CD4-positive, alpha-beta T cell treated with Interleukin-12 subunit alpha and Interleukin-12 subunit beta, for 1 hour (primary cell): Measurements from ENCODE around the gene ANKLE1.
"Not testable (repeated sequence)": the region's sequence is repeated elsewhere in the genome, so short reads cannot be mapped to it uniquely, and the experiment has no call there.

ENCODE experiments used
- DNase-seq: peaks from one replicate; pipeline ENCODE4 v3.0.0-alpha.2; 2020

The ANKLE1 gene

DNA sequence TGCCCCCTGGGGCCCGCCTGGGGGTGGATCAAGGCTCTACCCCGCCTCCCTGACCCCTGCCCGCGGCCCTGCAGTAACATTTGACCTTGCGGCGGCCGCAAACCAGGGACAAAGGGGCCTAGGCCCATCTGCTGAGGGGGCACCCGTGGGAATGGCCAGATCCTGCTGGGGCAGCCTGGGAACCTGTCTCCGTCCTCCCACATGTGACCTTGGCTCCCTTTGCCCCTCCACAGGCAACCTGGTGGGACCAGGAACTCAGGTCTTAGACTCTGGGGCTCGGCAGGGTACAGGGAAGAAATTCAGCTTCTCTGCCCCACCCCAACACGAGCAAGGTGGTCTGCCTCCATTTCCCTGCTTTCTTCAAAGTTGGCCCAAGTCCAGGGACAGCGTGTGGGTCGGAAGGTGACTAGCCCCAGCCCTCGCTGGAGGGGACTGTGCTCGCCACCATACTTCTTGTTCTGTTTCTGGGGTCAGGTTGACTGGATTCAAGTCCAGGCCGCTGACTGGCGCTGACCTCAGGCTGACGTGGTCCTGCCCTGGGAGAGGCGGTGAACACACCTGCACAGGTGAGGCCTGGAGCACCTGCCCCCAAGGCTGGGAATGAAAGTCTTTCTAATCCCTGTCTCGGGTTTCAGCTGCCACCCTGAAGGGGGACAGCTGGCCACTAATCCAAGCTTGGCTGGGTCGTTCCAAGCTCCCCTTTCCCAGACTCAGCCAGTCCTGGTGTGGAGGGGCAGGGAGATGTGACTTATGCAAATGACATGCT is 33.5 kb upstream of the ANKLE1 start:
- no peak for DNase-seq

DNA sequence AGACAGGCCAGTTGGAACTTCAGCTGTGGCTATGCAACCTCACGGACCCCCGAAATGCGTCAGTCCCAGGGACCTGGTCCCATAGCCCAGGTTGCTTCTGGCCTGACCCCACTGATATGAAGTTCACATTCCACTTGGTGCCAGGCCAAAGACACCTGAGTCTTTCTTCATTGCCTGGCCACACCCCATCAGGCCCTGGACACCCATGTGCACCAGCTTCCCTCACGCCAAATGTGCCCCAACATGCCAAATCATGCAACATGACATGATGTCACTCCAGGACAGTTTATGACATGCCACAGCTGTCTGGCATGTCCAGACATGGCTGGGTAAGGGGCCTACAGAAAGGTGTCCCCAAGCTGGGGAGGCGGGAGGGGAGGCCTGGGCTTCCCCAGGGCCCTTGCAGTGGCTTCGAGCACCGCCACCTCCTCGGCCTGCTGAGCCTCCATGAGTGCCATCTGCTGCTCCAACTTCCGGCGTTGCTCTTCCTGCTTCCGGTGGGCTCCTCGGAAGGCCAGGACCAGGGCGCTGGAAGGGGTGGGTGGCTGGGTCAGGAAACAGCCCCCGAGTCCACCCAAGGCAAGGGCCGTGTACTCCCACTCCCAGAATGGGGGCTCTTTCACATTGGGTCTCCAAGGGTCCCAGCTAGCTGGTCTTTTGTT is 31.7 kb upstream of the ANKLE1 start:
- no peak for DNase-seq

DNA sequence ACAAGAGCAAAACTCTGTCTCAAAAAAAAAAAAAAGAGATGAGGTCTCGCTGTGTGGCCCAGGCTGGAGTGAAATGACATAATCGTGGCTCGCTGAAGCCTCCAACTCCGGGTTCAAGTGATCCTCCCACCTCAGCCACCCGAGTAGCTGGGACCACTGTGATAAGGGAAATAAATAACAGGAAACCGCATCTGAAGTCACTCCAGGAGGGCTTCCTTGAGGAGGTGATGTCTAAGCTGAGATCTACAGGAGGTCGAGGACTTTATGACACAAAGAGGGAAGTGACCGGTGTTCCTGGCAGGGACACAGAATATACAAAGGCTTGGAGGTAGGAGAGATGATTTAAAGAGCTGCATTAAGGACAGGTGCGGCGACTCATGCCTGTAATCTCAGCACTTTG is 27.1 kb upstream of the ANKLE1 start:
- DNase-seq = no peak

DNA sequence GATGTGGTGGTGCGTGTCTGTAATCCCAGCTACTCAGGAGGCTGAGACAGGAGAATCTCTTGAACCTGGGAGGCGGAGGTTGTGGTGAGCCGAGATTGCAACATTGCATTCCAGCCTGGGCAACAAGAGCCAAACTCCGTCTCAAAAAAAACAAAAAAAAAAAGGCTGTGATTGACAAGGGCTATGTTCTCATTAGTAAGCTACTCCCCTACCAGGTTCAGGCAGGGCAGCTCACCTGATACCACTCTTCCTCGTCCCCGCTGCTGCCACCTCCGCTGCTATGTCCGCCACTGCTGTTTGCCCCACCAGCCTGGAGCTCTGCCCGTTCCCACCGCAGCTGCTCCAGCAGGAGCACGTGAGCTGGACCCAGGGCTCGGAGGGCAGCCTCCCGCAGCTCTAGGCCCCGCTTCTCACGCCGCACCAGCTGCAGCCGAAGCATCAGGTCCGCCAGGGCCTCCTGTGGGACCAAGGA is 26.5 kb upstream of the ANKLE1 start:
- no peak for DNase-seq

DNA sequence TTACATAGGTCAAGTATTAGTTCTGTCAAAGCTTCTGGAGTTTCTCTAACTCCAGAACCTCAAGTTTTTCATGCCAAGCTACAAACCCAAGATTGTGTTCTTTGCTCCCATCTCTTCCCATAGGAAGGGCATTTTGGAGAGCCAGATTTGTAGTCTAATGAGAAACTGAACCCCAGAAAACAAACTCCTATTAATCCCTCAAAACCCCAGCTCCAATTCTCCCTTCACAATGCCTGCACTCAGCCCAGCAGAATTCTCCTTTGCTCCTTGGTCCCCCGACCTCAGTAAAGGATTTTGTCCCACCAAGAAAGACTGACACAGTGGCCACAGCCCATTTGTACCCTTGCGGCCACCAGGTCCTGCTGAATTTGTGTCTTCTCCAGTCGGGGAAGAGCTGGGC is 25.6 kb upstream of the ANKLE1 start:
- DNase-seq = no peak

DNA sequence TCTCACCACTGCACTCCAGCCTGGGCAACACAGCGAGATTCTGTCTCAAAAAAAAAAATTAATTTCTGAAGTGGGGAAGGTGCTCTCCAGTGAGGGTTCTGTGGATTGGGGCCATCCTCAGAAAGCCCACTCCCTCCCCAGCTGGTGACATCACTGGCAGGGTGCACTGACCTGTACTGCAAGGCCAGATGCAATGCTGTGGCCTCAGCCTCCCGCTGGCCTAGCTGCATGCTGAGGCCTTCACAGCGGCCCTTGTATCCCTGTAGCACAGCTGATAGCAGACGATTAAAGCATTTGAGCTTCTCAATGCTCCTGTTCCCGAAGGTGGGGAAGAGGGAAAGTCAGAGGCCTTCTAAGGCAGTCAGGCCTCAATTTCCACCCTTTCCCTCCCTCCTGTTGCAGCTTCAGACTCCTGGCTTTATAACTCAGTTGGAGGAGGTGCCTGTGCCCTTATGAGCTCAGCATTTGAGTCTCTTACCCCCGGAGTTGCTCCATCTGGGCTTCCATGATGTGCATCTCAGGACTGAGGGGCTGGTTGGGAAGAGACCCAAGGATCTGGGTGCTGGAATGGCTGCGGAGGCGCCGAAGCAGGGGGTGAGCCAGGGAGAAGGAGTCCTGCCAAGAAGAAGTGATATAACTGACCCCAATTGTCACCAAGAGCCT is 22.5 kb upstream of the ANKLE1 start:
- no peak for DNase-seq

DNA sequence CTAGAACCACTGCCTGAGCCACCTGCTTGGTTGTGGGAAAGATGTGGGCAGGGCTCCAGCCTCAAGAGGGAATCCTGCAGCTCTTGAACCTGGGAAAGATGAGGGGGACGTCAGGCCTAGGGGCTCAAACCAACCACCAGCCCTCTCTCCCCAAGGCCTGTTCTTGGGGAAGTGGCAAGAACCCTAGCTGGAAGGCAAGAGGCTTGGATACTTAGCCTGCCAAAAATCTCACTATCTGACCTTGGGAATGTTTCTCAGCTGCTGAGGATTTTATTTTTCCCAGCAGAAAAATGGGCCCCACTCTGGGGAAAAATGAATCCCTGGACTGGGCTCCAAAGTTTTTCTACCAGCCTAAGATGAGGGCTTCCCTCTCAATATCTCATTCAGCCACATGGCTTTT is 21.8 kb upstream of the ANKLE1 start:
- DNase-seq = no peak

DNA sequence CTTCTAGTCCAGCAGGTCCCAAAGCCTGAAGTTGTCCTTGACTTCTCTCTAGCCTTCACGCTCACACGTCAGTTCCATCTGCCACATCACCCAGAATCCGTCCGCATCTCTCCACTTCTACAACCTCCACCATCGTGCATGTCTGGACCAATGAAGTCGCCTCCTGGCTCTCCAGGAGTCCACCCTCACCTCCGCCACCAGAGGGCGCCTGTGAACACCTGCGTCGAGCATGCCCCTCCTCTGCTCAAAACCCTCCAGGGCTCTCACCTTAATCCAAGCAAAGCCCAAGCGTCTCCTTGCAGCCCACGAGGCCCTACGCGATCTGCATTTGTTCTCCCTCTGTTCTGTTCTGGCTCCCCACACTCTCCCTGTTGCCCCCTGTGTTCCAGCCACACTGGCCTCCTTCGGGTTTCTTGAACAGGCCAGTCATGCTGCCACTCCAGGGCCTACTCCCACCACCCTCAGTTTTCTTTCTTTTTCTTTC is 20.8 kb upstream of the ANKLE1 start:
- peak; percentile 91 for DNase-seq

DNA sequence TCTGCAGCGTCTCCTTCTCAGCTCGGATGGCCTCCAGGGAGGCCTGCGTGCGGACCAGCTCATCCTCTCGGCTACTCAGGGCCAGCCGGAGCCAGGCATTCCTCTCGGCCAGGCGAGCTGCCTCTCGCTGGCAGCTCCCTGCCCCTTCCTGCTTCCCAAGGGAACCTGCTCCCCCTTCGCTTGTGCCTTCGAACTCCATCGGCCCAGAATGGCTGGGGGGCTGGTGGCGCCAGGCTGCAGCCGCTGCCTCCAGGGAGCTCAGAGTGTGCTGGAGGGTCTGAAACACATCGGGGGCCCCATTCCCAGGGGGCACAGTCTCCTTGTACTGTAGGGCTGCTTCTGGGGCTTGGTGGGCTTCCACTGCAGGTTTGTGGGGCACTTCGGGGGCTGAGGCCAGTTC is 19.1 kb upstream of the ANKLE1 start:
- DNase-seq = no peak

DNA sequence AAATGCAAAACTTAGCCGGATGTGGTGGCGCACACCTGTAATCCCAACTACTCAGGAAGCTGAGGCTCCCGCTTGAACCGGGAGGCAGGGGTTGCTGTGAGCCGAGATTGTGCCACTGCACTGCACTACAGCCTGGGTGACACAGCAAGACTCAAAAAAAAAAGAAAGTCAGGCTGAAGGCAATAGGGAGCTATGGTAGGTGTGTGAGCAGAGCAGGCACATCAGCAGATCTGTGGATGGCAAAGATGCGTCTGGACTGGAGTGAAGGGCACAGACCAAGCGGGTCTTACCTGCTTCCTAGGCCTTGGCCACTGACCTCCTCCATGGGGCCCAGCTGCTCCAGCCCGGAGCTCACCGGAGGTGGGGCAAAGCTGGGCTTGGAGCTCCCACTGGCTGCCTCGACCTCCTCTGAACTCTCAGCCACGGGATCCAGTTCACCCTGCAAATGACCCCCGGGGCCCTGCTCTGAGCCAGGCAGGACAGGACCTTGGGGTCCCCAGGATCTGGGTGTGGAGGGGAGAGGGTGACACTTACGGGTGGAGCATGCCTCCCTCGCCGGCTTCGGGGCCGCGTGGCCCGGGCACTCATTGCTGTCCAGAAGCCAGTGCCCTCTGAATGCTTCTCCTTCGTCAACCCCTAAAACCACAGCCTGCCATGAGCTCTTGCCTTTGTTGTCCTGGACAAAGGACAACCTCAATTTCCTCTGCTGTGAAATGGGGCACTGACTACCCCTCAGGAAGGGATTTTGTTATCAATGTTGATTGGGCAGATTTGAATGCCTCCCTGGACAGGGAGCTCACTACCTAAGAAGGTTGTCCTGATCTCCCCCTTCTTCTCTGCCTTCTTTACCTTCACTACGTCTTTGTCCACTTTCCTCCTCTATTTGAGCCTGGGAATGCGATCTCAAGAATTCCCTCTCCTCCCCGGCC is 17.7 kb upstream of the ANKLE1 start:
- no peak for DNase-seq

DNA sequence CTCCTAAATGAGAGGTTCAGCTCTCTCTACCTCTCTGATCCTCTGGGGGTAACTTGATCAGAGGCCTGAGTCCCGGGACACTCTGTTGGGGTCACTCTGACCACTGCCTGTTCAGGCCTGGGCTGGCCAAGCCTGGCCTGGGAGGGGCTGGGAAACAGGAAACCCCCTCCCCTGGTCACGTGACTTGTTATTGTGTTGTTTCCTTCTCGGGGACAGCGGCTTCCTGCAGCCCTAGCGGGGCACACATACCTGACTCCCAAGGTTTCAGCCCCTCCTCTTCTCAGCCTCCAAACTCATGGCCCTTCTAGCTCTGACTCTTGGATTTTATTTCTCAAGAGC is 17.1 kb upstream of the ANKLE1 start, which contains the start of gene USHBP1:
Gene USHBP1, minus strand, starts transcription at position 105 of the 339 bp plus-strand sequence. CDS start 446 bp downstream, outside the sequence.
- no peak for DNase-seq

DNA sequence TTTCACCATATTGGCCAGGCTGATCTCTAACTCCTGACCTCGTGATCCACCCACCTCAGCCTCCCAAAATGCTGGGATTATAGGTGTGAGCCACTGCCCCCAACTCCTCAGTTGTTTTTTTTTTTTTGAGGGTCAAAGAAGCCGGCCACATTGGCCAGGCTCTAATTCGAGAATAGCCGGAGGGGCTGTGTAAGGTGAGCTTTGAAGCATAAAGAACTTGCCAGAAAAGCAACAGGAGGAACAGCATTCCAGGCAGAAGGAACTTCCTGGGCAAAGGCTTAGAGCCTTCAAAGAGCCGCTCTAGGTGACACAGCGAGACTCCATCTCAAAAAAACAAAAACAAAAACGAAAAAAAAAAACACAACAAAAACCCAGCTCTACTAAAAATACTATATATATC is 15.7 kb upstream of the ANKLE1 start:
- no peak for DNase-seq

DNA sequence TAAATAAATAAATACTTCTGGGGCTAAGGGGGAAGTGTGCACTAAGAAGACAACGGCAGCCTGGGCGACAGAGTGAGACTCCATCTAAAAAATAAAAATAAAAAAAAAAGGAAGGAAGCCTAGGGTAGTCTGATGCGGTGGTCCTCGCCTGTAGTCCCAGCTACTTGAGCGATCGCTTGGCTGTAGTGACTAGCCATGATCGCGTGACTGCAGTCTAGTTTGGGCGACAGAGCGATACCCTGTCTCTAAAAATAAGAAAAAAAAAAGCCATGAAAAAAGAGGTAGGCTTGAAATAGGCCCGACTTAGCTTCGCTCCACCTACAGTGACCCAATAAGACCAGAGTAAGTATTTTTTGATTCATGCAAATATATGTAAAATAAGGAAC is 15.1 kb upstream of the ANKLE1 start:
- DNase-seq = no peak

DNA sequence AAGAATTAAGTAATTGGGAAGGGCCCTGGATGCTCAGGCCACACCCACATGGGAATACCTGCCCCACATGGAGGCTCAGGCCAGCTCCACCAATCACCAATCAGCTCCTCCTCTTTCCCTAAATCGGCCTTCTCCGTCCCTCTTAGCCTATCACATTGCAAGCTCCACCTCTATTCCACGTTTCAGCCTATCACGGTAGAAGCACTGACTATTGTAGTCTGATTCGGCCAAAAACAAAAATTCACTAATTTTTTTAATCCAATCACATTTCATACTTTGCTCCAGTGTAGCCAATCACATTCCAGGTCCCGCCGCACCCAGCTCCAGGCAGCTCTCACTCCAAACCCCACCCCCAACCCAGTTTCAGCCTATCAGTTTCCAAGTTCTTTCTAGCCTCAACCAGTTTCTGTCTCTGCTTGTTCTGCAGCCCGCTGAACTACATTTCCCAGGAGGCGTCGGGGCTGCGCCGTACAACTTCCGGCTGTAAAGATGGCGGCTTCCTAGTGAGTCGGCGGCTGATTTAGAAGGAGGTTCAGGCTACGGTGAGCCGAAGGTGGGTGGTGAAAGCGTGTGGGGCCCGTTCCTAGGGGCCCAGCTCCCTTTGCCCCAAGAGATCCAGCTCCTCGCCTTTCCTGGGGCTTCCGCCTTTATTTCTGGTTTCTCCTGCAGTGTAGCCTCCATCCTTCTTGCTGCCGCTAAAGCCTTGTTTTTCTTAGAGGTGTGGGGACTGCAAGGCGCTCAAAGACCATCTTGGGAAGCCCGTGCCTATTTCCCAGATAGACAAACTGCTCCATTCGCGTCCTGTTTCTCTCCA is 14.5 kb upstream of the ANKLE1 start, which contains the start of gene BABAM1:
Gene BABAM1, plus strand, starts transcription at position 469 of the 814 bp plus-strand sequence. CDS start 1,364 bp downstream, outside the sequence.
- peak; percentile 98 for DNase-seq

DNA sequence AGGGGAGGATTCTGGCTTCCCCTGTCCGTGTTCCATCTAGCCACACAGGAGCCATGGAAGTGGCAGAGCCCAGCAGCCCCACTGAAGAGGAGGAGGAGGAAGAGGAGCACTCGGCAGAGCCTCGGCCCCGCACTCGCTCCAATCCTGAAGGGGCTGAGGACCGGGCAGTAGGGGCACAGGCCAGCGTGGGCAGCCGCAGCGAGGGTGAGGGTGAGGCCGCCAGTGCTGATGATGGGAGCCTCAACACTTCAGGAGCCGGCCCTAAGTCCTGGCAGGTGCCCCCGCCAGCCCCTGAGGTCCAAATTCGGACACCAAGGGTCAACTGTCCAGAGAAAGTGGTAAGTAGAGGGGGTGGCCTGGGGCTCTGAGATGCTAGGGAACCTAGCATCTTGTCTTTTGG is 12.9 kb upstream of the ANKLE1 start:
- DNase-seq = no peak

DNA sequence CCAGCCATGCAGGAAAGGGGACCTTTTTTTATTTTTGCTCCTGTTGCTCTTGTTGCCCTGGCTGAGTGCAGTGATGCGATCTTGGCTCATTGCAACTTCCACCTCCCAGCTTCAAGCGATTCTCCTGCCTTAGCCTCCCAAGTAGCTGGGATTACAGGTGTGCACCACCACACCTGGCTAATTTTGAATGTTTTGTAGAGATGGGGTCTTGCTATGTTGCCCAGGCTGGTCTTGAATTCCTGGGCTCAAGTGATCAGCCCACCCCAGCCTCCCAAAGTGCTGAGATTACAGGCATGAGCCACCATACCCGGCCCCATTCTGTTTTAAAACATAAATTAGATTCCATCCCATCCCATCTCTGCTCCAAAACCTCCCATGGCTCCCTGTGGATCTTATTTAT is 6.8 kb upstream of the ANKLE1 start:
- not testable (repeated sequence) for DNase-seq

DNA sequence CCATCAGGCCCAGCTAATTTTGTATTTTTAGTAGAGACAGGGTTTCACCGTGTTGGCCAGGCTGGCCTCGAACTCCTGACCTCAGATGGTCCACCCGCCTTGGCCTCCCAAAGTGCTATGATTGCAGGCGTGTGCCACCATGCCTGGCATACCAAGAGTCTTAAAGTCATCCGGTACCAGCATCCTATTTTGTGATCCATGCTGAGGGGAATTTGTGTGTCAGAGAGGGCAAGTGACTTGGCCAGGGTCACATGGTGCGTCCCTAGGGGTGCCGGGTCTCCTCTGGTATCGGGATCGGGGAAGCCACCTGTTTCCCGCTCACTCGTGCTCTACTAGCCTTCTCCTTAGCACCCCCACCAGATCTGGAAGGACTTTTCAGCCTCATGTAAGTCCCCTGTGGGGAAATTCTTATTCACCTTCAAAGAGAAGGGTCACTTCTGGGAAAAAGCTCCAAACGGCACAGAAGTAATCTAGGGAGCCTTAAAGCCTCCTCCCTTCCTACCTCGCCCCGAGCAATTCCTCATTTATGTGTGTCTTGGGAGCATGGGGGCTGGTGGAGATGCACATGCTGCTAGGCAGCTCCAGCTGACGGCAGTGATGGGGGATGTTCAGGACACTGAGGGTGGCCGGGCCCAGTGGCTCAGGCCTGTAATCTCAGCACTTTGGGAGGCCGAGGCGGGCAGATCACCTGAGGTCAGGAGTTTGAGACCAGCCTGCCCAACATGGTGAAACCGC is 6.1 kb upstream of the ANKLE1 start:
- no peak for DNase-seq

DNA sequence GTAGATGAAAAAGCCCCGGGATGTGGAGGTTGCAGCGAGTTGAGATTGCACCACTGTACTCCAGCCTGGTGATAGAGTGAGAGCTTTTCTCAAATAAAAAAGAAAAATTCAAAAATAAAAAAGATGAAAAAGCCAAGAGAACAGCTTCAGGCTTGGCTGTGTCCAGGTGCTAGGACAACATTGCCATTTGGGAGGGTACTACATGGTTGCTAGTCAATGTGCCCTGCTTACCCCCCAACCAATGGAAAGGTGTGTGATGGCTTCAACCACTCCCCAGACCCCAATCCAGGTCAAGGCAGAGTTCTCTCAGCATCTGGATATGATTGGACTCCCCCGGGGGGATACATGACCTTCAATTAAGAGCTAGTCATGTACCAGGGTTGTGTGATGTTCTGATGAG is 2.3 kb upstream of the ANKLE1 start:
- DNase-seq = no peak

DNA sequence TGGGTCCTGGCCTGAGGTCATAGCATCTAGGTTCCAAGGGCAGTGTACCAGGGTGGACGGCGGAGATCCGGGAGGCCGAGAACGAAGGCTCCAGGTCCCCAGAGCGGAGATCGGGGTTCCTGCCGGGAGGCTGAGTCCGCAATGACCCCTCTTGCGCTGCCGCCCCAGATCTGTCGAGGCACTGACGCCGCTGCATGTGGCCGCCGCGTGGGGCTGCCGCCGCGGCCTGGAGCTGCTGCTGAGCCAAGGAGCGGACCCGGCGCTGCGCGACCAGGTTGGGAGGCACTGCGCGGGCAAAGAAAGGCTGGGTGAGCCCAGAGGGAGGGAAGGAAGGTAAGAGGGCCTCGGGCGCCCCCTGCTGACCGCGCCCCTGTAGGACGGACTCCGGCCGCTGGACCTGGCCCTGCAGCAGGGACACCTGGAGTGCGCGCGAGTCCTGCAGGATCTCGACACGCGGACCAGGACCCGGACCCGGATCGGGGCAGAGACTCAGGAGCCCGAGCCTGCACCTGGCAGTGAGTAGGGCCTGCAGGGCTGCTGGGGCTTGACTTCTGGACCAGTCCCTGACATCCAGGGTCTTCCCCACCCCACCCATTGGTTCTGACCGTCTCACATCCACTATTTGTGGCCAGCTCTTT is 906 bp downstream of the ANKLE1 start:
- peak; percentile 82 for DNase-seq

DNA sequence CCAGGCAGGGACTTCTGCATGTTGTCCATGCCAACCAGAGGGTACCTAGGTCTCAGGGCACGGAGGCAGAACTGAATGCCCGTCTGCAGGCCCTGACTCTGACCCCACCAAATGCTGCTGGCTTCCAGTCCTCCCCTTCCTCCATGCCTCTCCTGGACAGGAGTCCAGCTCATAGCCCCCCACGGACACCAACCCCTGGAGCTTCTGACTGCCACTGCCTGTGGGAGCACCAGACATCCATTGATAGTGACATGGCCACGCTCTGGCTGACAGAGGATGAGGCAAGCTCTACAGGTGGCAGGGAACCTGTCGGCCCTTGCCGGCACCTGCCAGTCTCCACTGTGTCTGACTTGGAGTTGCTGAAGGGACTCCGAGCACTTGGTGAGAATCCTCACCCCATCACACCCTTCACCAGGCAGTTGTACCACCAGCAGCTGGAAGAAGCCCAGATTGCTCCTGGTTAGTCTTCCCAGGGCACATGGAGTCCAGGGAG is 1.8 kb downstream of the ANKLE1 start:
- DNase-seq = no peak
